ENCODE results near the gene HSPA1L. TPM values are rescaled to one million over a fixed set of nuclear protein-coding genes. Genes with fewer than 3 reads are reported as not detected.
"Not testable (repeated sequence)": the region's sequence is repeated elsewhere in the genome, so short reads cannot be mapped to it uniquely, and the experiment has no call there.

The HSPA1L gene
- total and polyA plus RNA-seq, 7 donors: 0.86 to 23.1 (median 3.3) TPM

DNA sequence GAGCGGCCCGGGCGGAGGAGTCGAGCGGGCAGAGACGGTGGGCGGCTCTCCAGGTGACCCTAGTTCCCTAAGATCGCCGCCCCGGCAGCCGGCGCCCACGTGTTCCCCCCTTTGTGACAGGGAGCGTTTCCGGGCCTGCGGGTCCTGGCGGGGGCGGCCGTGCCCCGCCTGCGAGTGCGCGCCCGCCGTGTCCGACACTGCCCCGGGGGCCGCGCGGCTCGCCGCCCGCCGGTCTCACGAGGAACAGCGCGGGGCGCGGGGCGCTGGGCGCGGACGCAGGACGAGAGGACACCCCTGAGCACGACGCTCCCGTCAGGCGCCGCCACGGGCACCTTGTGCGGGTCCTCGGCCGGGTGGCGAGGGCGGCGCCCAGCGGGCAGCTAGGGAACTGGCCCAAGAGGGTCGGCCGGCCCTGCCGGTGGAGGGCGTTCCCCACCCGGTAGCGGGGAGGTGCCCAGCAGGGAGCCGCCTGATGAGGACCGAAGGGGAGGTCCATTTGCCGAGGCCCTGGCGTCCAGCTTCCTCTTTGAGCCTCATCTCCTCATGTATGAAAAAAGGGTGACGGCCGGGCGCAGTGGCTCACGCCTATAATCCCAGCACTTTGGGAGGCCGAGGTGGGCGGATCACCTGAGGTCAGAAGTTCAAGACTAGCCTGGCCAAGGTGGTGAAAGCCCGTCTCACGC lies 19.3 kb downstream of the HSPA1L start, which contains the start of gene VARS1:
Gene VARS1, minus strand, starts transcription at position 137 of the 683 bp plus-strand sequence. CDS start 535 bp downstream, outside the sequence.
- ATAC-seq: peak; percentile 90 to 93 (median 92)
- H3K27ac ChIP-seq: peak within 1 kb of the TSS; percentile 94
- intact Hi-C loops (cut with DNase I): loop anchor here (2.0 to 5.0 kb wide), 2 partner anchors 31 to 37 kb away; partner anchors contain the start of gene HSPA1B (in 1 of the 2)
- no peaks in the 10 kb centered on the region for H3K9me3 ChIP-seq
- 0 to 1% (median 0%) methylated on average over 49 to 75 of the region's 75 CpGs for WGBS, 3 donors
- H3K27me3 ChIP-seq (ENCODE audit: insufficient read depth in 3 of 3, low read length in 2 of 3): no peaks in the 10 kb centered on the region
- H3K36me3 ChIP-seq (ENCODE audit: insufficient read depth in 1 of 2, low read depth in 1 of 2): peaks cover 0 to 37% of the 10 kb centered on the region in 2 donors
- H3K4me1 ChIP-seq: peaks cover 24% of the 10 kb centered on the region
- H3K4me3 ChIP-seq: peak within 1 kb of the TSS; percentile 81
- peak; percentile 93 to 96 for DNase-seq
- TF ChIP-seq, protein P1, sequence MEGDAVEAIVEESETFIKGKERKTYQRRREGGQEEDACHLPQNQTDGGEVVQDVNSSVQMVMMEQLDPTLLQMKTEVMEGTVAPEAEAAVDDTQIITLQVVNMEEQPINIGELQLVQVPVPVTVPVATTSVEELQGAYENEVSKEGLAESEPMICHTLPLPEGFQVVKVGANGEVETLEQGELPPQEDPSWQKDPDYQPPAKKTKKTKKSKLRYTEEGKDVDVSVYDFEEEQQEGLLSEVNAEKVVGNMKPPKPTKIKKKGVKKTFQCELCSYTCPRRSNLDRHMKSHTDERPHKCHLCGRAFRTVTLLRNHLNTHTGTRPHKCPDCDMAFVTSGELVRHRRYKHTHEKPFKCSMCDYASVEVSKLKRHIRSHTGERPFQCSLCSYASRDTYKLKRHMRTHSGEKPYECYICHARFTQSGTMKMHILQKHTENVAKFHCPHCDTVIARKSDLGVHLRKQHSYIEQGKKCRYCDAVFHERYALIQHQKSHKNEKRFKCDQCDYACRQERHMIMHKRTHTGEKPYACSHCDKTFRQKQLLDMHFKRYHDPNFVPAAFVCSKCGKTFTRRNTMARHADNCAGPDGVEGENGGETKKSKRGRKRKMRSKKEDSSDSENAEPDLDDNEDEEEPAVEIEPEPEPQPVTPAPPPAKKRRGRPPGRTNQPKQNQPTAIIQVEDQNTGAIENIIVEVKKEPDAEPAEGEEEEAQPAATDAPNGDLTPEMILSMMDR (IDR thresholded peaks at IDR 0.05): peak; percentile 80

DNA sequence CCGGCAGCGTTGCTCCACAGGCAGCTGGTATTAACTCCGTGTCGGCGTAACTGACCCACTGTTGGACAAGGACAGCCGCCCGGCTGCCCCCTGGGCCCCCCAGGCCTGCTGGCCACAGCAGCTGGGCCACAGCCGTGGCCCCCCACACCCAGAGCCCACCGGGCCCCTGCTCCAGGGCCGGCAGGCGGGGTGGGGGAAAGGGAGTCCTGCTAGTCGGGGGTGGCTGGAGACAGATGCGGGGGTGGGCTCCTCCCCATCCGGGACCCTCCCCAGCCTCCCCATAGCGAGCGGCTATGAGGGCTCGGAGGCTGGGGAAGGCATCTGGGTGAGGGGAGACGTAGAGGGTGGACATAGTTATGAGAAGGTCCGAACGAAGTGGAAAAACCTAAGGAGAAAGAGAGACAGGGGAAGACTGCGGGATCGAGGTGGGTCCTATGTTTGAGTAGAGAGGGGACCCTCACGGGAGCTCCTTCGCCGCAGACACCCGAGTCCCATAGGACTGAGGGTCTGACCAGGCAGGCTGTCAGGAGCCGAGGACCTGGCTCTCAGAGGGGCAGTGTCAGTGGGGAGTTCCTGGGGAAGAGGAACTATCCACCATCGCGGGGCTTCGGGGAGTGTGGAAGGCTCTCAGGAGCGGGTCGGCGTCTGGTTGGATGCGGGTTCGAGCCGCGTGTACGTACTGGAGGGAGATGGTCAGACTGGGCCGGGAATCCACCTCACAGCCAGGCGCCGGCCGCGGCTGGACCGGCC lies 20.0 kb downstream of the HSPA1L start:
- TF ChIP-seq, protein P1 (IDR thresholded peaks at IDR 0.05): no peak
- 1 to 2% (median 1%) methylated on average over 43 to 44 of the region's 44 CpGs for WGBS, 3 donors
- H3K9me3 ChIP-seq: no peaks in the 10 kb centered on the region
- no peaks in the 10 kb centered on the region for H3K27me3 ChIP-seq (ENCODE audit: insufficient read depth in 3 of 3, low read length in 2 of 3)
- ATAC-seq: peak; percentile 3 to 45 (median 30)
- no peak for DNase-seq
- intact Hi-C loops (cut with DNase I): loop anchor here (2.0 to 5.0 kb wide), 2 partner anchors 32 to 37 kb away; partner anchors contain the start of gene HSPA1B (in 1 of the 2)
- peak overlapping the region; percentile 94 for H3K27ac ChIP-seq
- H3K4me3 ChIP-seq: peak overlapping the region; percentile 81
- peaks cover 0 to 44% of the 10 kb centered on the region in 2 donors for H3K36me3 ChIP-seq (ENCODE audit: insufficient read depth in 1 of 2, low read depth in 1 of 2)
- peaks cover 24% of the 10 kb centered on the region for H3K4me1 ChIP-seq

DNA sequence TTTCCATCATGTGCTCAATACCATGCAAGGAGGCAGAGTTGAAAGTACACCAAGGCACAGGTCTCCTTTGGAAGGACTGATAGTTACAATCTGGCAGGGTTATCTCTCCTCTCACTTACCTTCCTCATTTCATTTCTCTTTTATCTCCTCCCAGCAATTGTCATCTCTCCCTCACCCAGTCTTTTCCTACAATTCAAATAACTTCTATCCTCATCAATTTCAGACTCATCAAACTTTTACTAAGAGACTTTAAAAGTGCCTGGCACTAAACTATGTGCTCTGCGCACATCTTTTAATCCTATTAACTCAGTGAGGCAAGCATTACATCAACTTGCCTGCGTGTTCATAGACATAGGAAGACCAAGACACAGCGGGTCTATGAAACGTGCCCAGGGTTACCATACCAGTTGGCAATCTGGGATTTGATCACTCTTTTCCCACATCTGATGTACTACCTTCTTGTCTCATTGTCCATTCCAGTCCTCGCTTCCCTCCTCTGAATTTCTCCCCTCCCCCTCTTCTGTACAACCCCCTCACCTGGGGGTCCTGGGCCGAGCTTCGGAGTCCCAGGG lies 20.7 kb downstream of the HSPA1L start:
- Histone ChIP-seq H3K9me3 (no peaks in the 10 kb centered on the region), H3K4me3 (peak overlapping the region; percentile 81), H3K27me3 (ENCODE audit: insufficient read depth in 3 of 3, low read length in 2 of 3) (no peaks in the 10 kb centered on the region), H3K27ac (peak overlapping the region; percentile 94), H3K4me1 (peaks cover 19% of the 10 kb centered on the region), H3K36me3 (ENCODE audit: insufficient read depth in 1 of 2, low read depth in 1 of 2) (peaks cover 0 to 50% of the 10 kb centered on the region in 2 donors)
- 12 to 19% (median 15%) methylated on average over 7 of the region's 7 CpGs for WGBS, 3 donors
- DNase-seq (no peak), ATAC-seq (peak in 1 of 4 donors; percentile 1)
- TF ChIP-seq, protein P1 (IDR thresholded peaks at IDR 0.05): no peak
- intact Hi-C loops (cut with DNase I): loop anchor here in 1 of 2 donors (2.0 kb wide), 1 partner anchor 32 kb away; the partner anchor contains the start of gene HSPA1B

DNA sequence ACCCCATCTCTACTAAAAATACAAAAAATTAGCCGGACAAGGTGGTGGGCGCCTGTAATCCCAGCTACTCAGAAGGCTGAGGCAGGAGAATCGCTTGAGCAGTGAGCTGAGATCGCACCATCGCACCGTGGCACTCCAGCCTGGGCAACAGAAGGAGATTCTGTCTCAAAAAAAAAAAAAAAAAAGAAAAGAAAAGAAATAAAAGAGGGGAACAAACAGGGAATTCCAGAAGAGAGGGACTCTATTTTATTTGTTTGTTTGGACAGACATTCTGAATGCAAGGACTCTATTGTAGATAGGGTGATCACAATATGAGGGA lies 21.2 kb downstream of the HSPA1L start:
- H3K36me3 ChIP-seq (ENCODE audit: insufficient read depth in 1 of 2, low read depth in 1 of 2): peaks cover 0 to 55% of the 10 kb centered on the region in 2 donors
- H3K9me3 ChIP-seq; ATAC-seq; H3K27me3 ChIP-seq (ENCODE audit: insufficient read depth in 3 of 3, low read length in 2 of 3); DNase-seq: not testable (repeated sequence)
- WGBS, 3 donors: 83 to 89% (median 87%) methylated on average over 6 of the region's 6 CpGs
- intact Hi-C loops (cut with DNase I): loop anchor here in 1 of 2 donors (2.0 kb wide), 1 partner anchor 33 kb away; the partner anchor contains the start of gene HSPA1B
- H3K4me1 ChIP-seq: peaks cover 15% of the 10 kb centered on the region
- peak overlapping the region; percentile 81 for H3K4me3 ChIP-seq
- H3K27ac ChIP-seq: peak overlapping the region; percentile 94
